ENCODE data around the gene CPSF3. TPM values are rescaled to one million over a fixed set of nuclear protein-coding genes. Genes with fewer than 3 reads are reported as not detected.

The CPSF3 gene
- 31.1 and 37.7 TPM in 2 replicates for total RNA-seq

- peak; percentile 91 to 97 for DNase-seq (ENCODE audit: low read depth in 2 of 2)
Measured at GRCh38 chr2:9423100-9423921, at the start of gene CPSF3, which contains the start of gene ITGB1BP1. CPSF3 (plus strand) TSS chr2:9423654; CDS start chr2:9423774, 120 bp downstream. ITGB1BP1 (minus strand) TSS chr2:9423528; CDS start chr2:9418697, 4,831 bp downstream.

DNA sequence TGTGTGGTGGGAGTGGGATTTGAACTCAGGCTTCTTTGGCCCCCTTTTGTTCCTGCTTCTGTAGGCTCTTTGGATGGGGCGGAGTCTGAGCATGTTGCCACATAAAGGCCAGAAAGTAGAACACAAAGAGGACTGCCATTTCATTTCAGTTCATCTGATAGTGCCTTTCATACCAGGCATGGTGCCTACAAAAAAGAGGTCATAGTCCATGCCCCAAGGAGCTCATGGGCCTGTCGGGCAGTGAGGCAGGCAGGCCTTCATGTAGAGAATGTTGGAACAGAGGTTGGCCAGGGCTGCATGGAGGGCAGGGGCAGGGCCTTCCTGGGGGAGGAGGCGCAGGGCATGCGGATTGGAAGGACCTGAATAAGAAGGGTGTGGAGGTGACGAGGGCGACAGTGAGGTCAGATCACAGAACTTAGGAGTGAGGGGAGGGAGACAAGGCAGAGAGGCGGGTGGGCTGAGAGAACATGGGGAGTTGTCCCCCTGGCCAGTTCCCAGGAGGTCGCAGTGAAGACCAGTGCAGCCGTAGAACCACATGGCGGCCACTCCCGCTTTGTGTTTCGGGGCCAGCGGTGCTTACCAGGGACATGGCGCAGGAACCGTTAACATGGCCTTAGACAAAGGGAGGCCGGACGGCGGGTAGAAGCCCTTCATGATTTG lies 49.3 kb upstream of the CPSF3 start:
- DNase-seq (ENCODE audit: low read depth in 2 of 2): no peak

DNA sequence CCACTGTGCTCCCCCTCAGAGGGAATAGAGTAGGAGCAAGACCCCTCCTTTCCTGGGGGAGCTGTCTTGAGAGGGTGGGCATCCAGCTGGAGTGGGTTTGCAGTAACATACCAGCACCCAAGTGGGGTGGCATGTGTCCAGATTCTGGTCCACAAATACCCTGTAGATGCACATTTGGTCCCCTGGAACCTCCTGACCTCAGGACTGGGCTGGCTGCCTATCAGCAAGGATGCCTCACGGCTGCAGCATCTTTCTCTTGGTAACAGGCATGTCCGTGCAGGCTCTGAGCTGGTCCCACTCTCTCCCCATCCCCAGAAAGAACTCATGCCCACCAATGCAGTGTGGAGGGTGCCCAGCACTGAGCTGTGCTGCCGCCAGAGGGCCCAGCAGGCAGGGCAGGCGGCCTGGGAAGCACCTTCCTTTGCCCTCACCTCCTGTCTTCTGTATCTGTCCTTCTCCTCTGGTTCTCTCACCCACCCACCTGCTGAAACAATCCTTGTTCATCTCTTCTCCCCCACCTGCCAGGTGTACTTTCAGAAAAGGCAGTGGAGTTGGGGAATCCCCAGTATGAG lies 47.5 kb upstream of the CPSF3 start:
- DNase-seq (ENCODE audit: low read depth in 2 of 2): no peak

DNA sequence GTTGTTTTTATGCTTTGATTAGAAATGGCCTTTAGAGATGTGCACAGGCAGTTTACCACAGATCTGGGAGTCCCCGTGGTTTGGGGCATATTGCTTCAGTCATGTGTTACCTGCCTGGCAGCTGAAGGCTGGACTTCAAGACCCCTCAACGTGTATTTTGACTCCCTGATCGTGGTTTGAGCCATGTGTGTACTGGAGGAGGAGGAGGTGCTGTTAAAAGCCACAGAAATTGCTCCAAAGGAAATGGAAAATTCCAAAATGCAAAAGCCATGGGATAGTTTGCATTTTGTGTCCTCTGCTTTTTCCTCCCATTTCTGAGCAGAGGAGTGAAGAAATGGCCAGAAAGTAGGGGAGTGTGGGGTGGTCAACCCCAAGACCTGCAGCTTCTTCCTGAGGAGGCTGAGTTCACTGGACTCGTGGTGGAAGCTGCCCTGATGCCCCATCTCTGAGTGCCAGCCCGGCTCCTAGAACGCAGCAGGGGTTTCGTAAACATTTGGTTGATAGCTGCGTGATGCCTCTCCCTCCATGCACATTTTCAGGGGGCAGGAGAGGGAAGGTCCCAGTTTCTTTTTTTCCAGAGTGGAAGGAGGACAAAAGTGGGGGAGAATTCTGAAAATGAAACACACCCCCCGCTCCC lies 45.9 kb upstream of the CPSF3 start:
- no peak for DNase-seq (ENCODE audit: low read depth in 2 of 2)

DNA sequence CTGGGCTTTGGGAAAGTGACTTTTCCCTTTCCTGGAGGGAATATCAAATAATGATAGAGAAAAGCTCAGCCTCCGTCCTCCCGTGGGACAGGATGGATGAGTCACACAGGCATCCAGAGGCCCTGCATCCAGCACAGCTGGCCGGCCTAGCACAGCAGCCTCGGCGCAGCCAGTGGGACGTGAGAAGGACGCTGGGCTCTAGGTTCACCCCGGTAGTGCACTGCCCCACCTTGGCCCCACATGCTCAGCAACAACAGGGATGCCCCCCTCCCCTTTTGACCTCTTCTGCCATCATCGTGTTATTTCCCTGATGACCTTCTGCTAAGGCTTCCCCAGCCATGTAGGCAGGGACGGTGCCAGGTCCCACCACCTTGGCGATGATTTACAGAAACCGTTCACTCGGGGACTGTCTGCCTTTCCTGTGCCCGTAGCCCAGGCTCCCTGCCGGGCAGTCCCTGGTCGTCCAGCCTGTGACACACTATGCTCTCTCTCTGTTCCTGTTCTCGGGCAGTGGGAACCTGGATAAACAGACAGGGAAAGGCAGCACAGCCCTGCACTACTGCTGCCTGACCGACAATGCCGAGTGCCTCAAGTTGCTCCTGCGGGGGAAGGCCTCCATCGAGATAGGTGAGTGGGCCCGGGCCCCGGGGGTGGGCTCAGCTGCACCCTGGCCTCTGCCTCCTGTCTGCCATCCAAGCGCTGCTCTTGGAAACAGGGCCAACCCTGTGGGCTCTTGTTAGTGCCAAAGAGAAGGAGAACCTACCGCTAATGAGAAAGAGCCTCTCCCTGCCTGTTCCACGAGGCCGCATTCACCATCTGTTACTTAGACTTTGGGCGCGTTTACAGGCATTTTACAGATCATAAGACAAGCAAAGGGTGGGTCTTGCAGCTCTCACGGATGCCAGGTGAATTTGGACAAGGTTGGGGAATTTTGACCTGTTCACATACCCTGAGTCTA lies 44.7 kb upstream of the CPSF3 start:
- DNase-seq (ENCODE audit: low read depth in 2 of 2): peak; percentile 74 to 88

GRCh38 chr2:9379391-9379755 lies 44.1 kb upstream of the CPSF3 start:
- no peak for DNase-seq (ENCODE audit: low read depth in 2 of 2)

- peak in 1 of 2 donors; percentile 82 for DNase-seq (ENCODE audit: low read depth in 2 of 2)
Measured at GRCh38 chr2:9380702-9381628, 42.5 kb upstream of the CPSF3 start.

- no peak for DNase-seq (ENCODE audit: low read depth in 2 of 2)
Measured at GRCh38 chr2:9382604-9383235, 40.7 kb upstream of the CPSF3 start.

GRCh38 chr2:9384521-9384920 lies 38.9 kb upstream of the CPSF3 start:
- no peak for DNase-seq (ENCODE audit: low read depth in 2 of 2)

GRCh38 chr2:9385841-9386240 lies 37.6 kb upstream of the CPSF3 start:
- DNase-seq (ENCODE audit: low read depth in 2 of 2): no peak

- DNase-seq (ENCODE audit: low read depth in 2 of 2): no peak
Measured at GRCh38 chr2:9388199-9388681, 35.2 kb upstream of the CPSF3 start.

DNA sequence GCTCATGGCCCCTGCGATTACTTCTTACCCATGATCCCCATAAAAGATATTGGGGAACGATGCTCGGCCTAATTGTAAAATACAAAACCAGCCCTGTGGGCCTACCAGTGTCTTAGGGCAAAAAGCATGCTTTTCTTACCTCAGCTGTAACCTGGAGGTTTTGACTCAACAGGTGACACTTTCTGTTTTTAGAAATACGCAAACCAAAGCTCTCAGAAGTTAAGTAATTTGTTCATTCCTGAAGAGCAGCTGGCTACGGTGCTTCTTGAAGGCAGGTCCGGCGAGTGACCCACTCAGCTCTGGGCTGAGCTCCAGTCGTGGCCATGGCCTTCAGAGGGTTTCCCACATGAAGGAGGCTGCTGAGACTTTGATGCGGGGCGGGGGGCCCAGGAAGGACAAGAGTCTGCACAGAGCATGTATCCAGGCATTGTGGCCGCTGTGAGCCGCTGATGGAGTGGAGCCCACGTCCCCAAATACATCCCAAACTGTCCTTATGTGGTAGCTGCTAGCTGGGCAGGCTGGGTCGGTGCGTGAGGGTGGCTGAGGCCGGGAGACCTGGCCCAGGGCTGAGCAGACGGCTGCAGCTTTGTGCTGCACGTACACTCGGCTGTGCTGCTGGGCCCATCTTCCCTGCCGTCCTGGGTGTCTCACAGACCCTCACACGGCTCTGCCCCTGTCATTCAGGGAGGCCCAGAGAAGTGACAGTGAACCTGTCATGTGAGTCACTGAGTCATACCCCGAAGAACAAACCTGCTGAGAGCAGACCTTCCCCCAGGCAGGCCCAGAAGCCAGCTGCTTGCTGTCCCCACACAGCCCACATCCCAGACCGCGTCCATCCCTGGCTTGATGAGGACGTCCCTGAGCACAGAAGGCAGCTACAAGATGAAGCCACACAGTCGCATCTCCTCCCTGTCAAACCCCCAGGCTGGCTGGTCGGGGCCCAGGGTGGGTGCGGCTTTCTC lies 34.2 kb upstream of the CPSF3 start:
- no peak for DNase-seq (ENCODE audit: low read depth in 2 of 2)

DNA sequence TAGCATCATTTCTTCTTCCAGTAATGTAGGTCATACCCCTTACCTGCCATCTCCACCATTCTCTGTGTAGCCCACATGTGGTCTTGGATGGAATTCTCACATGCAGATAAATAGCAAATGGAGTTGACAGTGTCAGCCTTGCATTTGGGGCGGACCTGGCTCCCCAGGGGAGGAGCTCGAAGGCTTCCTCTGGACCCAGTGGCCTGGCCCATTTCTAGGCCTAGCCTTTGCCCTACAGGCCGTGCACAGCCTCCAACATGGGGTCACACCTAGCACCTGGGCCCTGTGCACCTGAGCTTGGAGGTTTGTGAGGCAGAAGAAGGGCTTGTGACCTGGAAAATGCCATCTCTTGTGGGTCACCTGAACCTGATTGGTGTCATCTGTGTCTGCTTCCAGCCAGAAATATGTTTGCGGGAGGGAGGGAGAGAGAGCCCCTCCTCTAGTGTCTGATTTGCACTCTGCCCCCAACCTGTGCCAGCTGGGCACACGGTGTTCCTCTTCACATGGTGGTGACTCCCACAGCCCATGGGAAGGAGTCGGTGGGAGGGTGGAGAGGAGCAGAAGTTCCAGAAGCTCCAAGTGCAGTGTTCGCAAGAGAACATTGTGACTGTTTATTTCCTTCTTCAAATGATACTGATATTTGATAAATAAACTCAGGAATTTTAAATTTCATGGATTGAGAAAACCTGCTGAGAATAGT lies 33.2 kb upstream of the CPSF3 start:
- no peak for DNase-seq (ENCODE audit: low read depth in 2 of 2)

DNA sequence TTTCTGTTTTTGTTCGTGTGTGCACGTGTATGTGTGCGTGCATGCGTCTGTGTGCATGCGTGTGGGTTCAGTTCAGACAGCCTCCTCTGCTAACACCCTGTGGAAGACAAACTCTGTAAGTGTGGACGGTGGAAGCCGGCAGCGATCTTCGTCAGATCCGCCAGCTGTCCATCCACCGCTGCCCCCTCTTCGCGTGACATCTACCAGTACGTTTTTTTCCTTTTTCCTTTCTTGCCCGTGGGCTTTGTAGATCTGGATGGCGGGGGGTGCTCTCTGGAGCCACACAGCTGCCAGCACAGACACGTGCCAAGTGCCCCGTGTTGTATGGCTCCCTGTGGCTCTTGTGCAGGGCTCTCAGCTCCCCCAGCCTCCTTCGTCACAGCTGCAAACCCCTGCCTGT lies 32.5 kb upstream of the CPSF3 start:
- DNase-seq (ENCODE audit: low read depth in 2 of 2): no peak

DNA sequence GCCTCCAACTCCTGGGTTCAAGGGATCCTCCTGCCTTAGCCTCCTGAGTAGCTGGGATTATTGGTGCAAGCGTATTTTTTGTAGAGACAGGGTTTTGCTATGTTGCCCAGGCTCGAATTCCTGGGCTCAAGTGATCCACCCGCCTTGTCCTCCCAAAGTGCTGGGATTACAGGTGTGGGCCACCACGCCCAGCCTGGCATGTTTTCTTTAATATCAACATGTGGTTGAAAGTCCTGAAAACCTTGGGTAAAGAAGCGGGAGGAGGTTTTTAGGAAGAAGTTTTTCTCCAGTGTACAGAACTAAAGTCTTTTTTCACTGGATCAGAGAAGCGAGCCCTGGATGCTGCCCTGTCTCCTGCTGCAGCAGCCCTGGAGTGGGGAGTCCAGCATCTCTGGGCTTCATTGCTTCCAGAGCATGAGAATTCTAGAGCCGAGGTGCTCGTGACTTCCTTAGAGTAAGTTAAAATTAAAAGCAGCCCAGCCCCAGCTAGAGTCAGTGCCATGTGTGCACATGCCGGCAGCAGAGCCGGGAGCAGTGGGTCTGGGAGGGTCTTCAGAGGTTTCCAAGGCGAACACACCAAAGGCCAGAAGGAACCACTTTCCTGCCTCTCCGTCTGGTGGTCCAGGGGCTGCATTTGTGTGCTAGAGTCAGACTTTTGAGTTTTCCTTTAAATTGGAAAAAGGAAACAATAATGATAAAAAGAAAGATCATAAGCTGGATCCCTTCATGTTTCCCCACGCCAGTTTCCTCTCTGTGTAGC lies 31.3 kb upstream of the CPSF3 start:
- no peak for DNase-seq (ENCODE audit: low read depth in 2 of 2)

DNA sequence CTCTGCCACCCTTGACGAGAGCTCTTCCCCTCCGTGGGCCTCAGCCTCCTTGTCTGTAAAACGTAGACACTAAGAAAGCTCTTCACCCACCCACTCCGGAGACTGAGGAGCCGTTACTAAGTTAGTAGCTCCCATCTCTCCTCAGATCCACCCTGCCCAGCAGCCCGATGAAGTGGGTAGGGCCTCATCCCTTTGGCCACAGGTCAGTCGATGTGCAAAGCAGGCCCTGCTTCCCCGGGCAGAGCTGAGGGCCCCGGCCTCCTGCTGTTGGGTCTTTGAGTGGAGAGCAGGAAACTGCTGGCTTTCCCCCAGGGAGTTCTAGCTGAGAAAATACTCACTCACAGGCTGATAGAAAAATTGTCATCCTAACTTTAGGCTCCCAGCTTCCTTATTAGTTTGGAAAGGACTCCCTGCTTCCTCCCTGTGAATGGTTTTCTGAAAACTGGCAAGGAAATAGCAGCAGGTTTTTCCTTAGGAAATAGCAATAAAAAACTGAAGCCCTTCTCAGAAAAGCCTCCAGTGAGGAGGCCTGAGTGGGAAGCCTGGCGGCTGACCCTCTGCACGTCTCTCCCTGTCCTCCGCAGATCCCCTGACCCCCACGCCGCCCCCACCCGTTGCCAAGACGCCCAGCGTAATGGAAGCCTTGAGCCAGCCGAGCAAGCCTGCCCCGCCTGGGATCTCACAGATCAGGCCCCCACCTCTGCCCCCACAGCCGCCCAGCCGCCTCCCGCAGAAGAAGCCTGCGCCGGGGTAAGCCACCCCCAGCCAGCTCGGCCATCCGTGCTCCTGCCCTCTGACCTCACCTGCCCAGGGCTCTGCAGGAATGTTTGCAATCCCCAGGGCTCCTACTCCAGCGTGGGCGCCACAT lies 30.3 kb upstream of the CPSF3 start:
- peak in 1 of 2 donors; percentile 26 for DNase-seq (ENCODE audit: low read depth in 2 of 2)
